VCaP (cell line): ENCODE results near the gene SLC35F5.
"Not testable (repeated sequence)": the region's sequence is repeated elsewhere in the genome, so short reads cannot be mapped to it uniquely, and the experiment has no call there.

ENCODE experiments used
- H3K27ac ChIP-seq: fragments of 450-650 bp; 2 replicates; pipeline ENCODE4 v1.5.1; 2017
- CTCF ChIP-seq: fragments of 450-650 bp; conservative IDR thresholded peaks from 2 replicates; pipeline ENCODE4 v1.5.1; 2017; ENCODE audit warnings: mild to moderate bottlenecking, moderate library complexity

Gene SLC35F5

GRCh38 chr2:113686537-113686936 lies 69.9 kb downstream of the SLC35F5 start:
- no peak for TF ChIP-seq CTCF

GRCh38 chr2:113685471-113685870 lies 71.0 kb downstream of the SLC35F5 start:
- no peak for TF ChIP-seq CTCF
- no peak overlapping the region for H3K27ac ChIP-seq

More at GRCh38 chr2:113686537-113686936, 69.9 kb downstream of the SLC35F5 start:
- H3K27ac ChIP-seq, result no peak overlapping the region

- no peak for TF ChIP-seq CTCF
- no peak overlapping the region for H3K27ac ChIP-seq
These were observed 77.0 kb downstream of the SLC35F5 start for GRCh38 chr2:113679457-113679856.

- TF ChIP-seq CTCF, result no peak
- no peak overlapping the region for H3K27ac ChIP-seq
These were observed 79.1 kb downstream of the SLC35F5 start for GRCh38 chr2:113677330-113677729.

- no peak for TF ChIP-seq CTCF
- no peak overlapping the region for H3K27ac ChIP-seq
These were observed 79.7 kb downstream of the SLC35F5 start for GRCh38 chr2:113676623-113677266.

GRCh38 chr2:113675875-113676274 lies 80.6 kb downstream of the SLC35F5 start:
- no peak for TF ChIP-seq CTCF

GRCh38 chr2:113672326-113672932 lies 84.0 kb downstream of the SLC35F5 start:
- no peak for TF ChIP-seq CTCF
- no peak overlapping the region for H3K27ac ChIP-seq

More at GRCh38 chr2:113675875-113676274, 80.6 kb downstream of the SLC35F5 start:
- H3K27ac ChIP-seq, result no peak overlapping the region

- not testable (repeated sequence) for H3K27ac ChIP-seq
These were observed 87.4 kb downstream of the SLC35F5 start for GRCh38 chr2:113669013-113669412.

- H3K27ac ChIP-seq, result not testable (repeated sequence)
These were observed 91.5 kb downstream of the SLC35F5 start for GRCh38 chr2:113664761-113665533.

GRCh38 chr2:113663285-113664060 lies 93.0 kb downstream of the SLC35F5 start:
- H3K27ac ChIP-seq, result not testable (repeated sequence)
